Stimulated activated CD4-positive, alpha-beta T cell treated with anti-CD3 and anti-CD28 coated beads, Interleukin-15, amount 100 ng/mL, for 1 hour (primary cell): ENCODE data around the gene PRR36.
A peak's percentile ranks its signal among the peaks of the same experiment; 100 is the strongest.

Source experiments
- DNase-seq, 2 donors: peaks; one replicate each; pipeline ENCODE4 v3.0.0-alpha.2; 2020; ENCODE audit warnings: low read depth in 1 of 2, low spot score in 1 of 2

PRR36 gene

GRCh38 chr19:7846155-7846646, 28.0 kb downstream of the PRR36 start:
- DNase-seq, result no peak

- no peak for DNase-seq
Observed at GRCh38 chr19:7845390-7846154, 28.6 kb downstream of the PRR36 start.

- DNase-seq, result no peak
Observed at GRCh38 chr19:7844951-7845350, 29.2 kb downstream of the PRR36 start.

GRCh38 chr19:7844405-7844804, 29.8 kb downstream of the PRR36 start:
- DNase-seq, result no peak

- no peak for DNase-seq
Observed at GRCh38 chr19:7843521-7843920, 30.7 kb downstream of the PRR36 start.

GRCh38 chr19:7842661-7843294, 31.4 kb downstream of the PRR36 start:
- no peak for DNase-seq

- DNase-seq, result no peak
Observed at GRCh38 chr19:7841751-7842660, 32.2 kb downstream of the PRR36 start.

GRCh38 chr19:7840629-7841028, 33.6 kb downstream of the PRR36 start:
- DNase-seq, result no peak

- no peak for DNase-seq
Observed at GRCh38 chr19:7839476-7839875, 34.7 kb downstream of the PRR36 start.

GRCh38 chr19:7833225-7834099, 40.7 kb downstream of the PRR36 start:
- DNase-seq, result no peak

GRCh38 chr19:7832781-7833180, 41.4 kb downstream of the PRR36 start:
- no peak for DNase-seq

- DNase-seq, result no peak
Observed at GRCh38 chr19:7832009-7832408, 42.2 kb downstream of the PRR36 start.

GRCh38 chr19:7831452-7831851, 42.7 kb downstream of the PRR36 start:
- DNase-seq, result no peak

- no peak for DNase-seq
Observed at GRCh38 chr19:7830823-7831222, 43.4 kb downstream of the PRR36 start.

GRCh38 chr19:7830272-7830771, 43.9 kb downstream of the PRR36 start:
- DNase-seq, result no peak

- DNase-seq, result peak; percentile 99 to 100
Observed at GRCh38 chr19:7829561-7830271, 44.5 kb downstream of the PRR36 start, which contains the start of gene EVI5L. Gene EVI5L (plus strand): TSS chr19:7830218. CDS start chr19:7846543, 16,325 bp downstream.

GRCh38 chr19:7829166-7829520, 45.0 kb downstream of the PRR36 start:
- DNase-seq, result no peak

GRCh38 chr19:7823686-7824301, 50.4 kb downstream of the PRR36 start:
- no peak for DNase-seq

- DNase-seq, result no peak
Observed at GRCh38 chr19:7822910-7823515, 51.2 kb downstream of the PRR36 start.
